ENCODE measurements around the gene YY1AP1. TPM values are rescaled to one million over a fixed set of nuclear protein-coding genes. Genes with fewer than 3 reads are reported as not detected.

The YY1AP1 gene
- total and polyA plus RNA-seq, 4 donors, result 13.3 to 43.8 (median 26.6) TPM

DNA sequence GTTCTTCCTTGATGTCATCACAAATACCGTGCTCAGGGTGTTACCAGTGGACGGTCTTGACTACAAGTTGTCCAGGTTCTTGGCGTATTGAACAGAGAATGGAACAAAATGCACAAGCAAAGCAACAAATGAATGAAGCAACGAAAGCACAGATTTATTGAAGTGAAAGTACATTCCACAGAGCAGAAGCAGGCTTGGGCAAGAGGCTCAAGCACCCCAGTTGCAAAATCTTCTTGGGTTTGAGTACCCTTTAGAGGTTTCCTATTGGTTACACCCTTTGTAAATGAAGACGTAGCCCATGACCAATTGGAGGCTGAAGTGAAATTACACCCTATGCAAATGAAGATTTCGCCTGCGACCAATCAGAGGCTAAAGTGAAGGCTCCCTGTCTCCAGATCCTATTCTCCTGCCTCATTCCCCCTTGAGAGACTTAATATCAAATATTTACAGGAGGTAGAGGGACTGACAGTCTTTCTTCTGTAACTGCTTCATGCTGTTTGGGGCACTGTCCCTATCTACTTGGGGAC, 38.3 kb downstream of the YY1AP1 start:
- TF ChIP-seq, protein P1, sequence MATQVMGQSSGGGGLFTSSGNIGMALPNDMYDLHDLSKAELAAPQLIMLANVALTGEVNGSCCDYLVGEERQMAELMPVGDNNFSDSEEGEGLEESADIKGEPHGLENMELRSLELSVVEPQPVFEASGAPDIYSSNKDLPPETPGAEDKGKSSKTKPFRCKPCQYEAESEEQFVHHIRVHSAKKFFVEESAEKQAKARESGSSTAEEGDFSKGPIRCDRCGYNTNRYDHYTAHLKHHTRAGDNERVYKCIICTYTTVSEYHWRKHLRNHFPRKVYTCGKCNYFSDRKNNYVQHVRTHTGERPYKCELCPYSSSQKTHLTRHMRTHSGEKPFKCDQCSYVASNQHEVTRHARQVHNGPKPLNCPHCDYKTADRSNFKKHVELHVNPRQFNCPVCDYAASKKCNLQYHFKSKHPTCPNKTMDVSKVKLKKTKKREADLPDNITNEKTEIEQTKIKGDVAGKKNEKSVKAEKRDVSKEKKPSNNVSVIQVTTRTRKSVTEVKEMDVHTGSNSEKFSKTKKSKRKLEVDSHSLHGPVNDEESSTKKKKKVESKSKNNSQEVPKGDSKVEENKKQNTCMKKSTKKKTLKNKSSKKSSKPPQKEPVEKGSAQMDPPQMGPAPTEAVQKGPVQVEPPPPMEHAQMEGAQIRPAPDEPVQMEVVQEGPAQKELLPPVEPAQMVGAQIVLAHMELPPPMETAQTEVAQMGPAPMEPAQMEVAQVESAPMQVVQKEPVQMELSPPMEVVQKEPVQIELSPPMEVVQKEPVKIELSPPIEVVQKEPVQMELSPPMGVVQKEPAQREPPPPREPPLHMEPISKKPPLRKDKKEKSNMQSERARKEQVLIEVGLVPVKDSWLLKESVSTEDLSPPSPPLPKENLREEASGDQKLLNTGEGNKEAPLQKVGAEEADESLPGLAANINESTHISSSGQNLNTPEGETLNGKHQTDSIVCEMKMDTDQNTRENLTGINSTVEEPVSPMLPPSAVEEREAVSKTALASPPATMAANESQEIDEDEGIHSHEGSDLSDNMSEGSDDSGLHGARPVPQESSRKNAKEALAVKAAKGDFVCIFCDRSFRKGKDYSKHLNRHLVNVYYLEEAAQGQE (IDR thresholded peaks at IDR 0.05), result no peak
- TF ChIP-seq, protein P2, sequence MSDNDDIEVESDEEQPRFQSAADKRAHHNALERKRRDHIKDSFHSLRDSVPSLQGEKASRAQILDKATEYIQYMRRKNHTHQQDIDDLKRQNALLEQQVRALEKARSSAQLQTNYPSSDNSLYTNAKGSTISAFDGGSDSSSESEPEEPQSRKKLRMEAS (IDR thresholded peaks at IDR 0.05), result no peak
- TF ChIP-seq, protein P3, sequence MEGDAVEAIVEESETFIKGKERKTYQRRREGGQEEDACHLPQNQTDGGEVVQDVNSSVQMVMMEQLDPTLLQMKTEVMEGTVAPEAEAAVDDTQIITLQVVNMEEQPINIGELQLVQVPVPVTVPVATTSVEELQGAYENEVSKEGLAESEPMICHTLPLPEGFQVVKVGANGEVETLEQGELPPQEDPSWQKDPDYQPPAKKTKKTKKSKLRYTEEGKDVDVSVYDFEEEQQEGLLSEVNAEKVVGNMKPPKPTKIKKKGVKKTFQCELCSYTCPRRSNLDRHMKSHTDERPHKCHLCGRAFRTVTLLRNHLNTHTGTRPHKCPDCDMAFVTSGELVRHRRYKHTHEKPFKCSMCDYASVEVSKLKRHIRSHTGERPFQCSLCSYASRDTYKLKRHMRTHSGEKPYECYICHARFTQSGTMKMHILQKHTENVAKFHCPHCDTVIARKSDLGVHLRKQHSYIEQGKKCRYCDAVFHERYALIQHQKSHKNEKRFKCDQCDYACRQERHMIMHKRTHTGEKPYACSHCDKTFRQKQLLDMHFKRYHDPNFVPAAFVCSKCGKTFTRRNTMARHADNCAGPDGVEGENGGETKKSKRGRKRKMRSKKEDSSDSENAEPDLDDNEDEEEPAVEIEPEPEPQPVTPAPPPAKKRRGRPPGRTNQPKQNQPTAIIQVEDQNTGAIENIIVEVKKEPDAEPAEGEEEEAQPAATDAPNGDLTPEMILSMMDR (IDR thresholded peaks at IDR 0.05; ENCODE audit: low read depth, low read length, missing input control), result no peak
- no peak for TF ChIP-seq EGR1 (IDR thresholded peaks at IDR 0.05; ENCODE audit: low read depth in 2 of 2)
- TF ChIP-seq RAD21 (IDR thresholded peaks at IDR 0.05), result no peak
- TF ChIP-seq, protein P4, sequence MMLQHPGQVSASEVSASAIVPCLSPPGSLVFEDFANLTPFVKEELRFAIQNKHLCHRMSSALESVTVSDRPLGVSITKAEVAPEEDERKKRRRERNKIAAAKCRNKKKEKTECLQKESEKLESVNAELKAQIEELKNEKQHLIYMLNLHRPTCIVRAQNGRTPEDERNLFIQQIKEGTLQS (IDR thresholded peaks at IDR 0.05), result no peak
- no peak for TF ChIP-seq SP1 (IDR thresholded peaks at IDR 0.05)
- TF ChIP-seq HNF4A (conservative IDR thresholded peaks at IDR 0.05), result no peak
- no peak for TF ChIP-seq JUND (IDR thresholded peaks at IDR 0.05)
- no peak for TF ChIP-seq YY1 (IDR thresholded peaks at IDR 0.05)
- no peak for TF ChIP-seq RXRA (IDR thresholded peaks at IDR 0.05)
- TF ChIP-seq FOXA2 (IDR thresholded peaks at IDR 0.05), result no peak
- TF ChIP-seq TAF1 (conservative IDR thresholded peaks at IDR 0.05), result no peak
- TF ChIP-seq, protein P5, sequence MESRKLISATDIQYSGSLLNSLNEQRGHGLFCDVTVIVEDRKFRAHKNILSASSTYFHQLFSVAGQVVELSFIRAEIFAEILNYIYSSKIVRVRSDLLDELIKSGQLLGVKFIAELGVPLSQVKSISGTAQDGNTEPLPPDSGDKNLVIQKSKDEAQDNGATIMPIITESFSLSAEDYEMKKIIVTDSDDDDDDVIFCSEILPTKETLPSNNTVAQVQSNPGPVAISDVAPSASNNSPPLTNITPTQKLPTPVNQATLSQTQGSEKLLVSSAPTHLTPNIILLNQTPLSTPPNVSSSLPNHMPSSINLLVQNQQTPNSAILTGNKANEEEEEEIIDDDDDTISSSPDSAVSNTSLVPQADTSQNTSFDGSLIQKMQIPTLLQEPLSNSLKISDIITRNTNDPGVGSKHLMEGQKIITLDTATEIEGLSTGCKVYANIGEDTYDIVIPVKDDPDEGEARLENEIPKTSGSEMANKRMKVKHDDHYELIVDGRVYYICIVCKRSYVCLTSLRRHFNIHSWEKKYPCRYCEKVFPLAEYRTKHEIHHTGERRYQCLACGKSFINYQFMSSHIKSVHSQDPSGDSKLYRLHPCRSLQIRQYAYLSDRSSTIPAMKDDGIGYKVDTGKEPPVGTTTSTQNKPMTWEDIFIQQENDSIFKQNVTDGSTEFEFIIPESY (IDR thresholded peaks at IDR 0.05), result no peak
- TF ChIP-seq NR2F2 (IDR thresholded peaks at IDR 0.05), result no peak
- no peak for TF ChIP-seq GABPA (IDR thresholded peaks at IDR 0.05 in 1 of 2, conservative IDR thresholded peaks at IDR 0.05 in 1 of 2)
- TF ChIP-seq FOXA1 (IDR thresholded peaks at IDR 0.05), result no peak
- TF ChIP-seq HNF4G (IDR thresholded peaks at IDR 0.05), result no peak
- no peak overlapping the region for H3K9ac ChIP-seq (ENCODE audit: low read depth in 1 of 2, low read length in 2 of 2)
- H3K36me3 ChIP-seq (ENCODE audit: control insufficient read depth in 4 of 4, insufficient read depth in 3 of 4, low read depth in 1 of 4, low read length in 3 of 4), result no peaks in the 10 kb centered on the region
- no peaks in the 10 kb centered on the region for H3K27me3 ChIP-seq (ENCODE audit: control insufficient read depth in 4 of 4, insufficient read depth in 4 of 4, low read length in 3 of 4)
- H3K4me1 ChIP-seq (ENCODE audit: control insufficient read depth in 4 of 4, insufficient read depth in 4 of 4, low read length in 3 of 4), result peaks cover 0 to 5% (median 0%) of the 10 kb centered on the region in 4 donors
- H3K4me3 ChIP-seq (ENCODE audit: low read depth in 1 of 3, low read length in 3 of 3), result no peak overlapping the region
- no peaks in the 10 kb centered on the region for H3K9me3 ChIP-seq (ENCODE audit: control insufficient read depth in 4 of 4, low read length in 3 of 4)
- H3K27ac ChIP-seq (ENCODE audit: low read depth in 1 of 2, low read length in 2 of 2), result no peak overlapping the region
- no peak for DNase-seq (ENCODE audit: low spot score)
- WGBS, result 94% methylated on average over 7 of the region's 7 CpGs

Measured in liver (tissue), 9 donors.